GM13976 (cell line): ENCODE results near the gene PPP1R14C.

Experiments used
- DNase-seq: peaks from one replicate; pipeline ENCODE4 v3.0.0; 2012; ENCODE audit warnings: low spot score
- in situ Hi-C: fragments of 300-500 bp; cut with MboI; formaldehyde crosslinking; loops from one replicate; pipeline ENCODE4 v1.12.0; 2022; ENCODE audit warnings: low sequenced_read_pairs, mixed read lengths, inconsistent platforms; ENCODE audit not compliant: unreplicated experiment
- TF ChIP-seq, protein P1 (sequence below): IDR thresholded peaks from 2 replicates; pipeline ENCODE4 v1.5.1; 2012; ENCODE audit warnings: borderline replicate concordance, mild to moderate bottlenecking; ENCODE audit not compliant: insufficient read depth; ENCODE audit errors: extremely low read depth, missing control alignments, control extremely low read depth

PPP1R14C gene

GRCh38 chr6:150202934-150203333, 60.1 kb downstream of the PPP1R14C start:
- DNase-seq: no peak
- TF ChIP-seq, protein P1, sequence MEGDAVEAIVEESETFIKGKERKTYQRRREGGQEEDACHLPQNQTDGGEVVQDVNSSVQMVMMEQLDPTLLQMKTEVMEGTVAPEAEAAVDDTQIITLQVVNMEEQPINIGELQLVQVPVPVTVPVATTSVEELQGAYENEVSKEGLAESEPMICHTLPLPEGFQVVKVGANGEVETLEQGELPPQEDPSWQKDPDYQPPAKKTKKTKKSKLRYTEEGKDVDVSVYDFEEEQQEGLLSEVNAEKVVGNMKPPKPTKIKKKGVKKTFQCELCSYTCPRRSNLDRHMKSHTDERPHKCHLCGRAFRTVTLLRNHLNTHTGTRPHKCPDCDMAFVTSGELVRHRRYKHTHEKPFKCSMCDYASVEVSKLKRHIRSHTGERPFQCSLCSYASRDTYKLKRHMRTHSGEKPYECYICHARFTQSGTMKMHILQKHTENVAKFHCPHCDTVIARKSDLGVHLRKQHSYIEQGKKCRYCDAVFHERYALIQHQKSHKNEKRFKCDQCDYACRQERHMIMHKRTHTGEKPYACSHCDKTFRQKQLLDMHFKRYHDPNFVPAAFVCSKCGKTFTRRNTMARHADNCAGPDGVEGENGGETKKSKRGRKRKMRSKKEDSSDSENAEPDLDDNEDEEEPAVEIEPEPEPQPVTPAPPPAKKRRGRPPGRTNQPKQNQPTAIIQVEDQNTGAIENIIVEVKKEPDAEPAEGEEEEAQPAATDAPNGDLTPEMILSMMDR: no peak
- in situ Hi-C loops: no loop called here

- no peak for DNase-seq
- TF ChIP-seq, protein P1: no peak
- in situ Hi-C loops: no loop called here
Measured at GRCh38 chr6:150203378-150203777, 60.5 kb downstream of the PPP1R14C start.

- TF ChIP-seq, protein P1: no peak
- in situ Hi-C loops: no loop called here
Measured at GRCh38 chr6:150203871-150204545, 61.2 kb downstream of the PPP1R14C start.

GRCh38 chr6:150204705-150205472, 62.0 kb downstream of the PPP1R14C start:
- TF ChIP-seq, protein P1: no peak
- no peak for DNase-seq
- in situ Hi-C loops: no loop called here

More at GRCh38 chr6:150203871-150204545, 61.2 kb downstream of the PPP1R14C start:
- DNase-seq: no peak

DNA sequence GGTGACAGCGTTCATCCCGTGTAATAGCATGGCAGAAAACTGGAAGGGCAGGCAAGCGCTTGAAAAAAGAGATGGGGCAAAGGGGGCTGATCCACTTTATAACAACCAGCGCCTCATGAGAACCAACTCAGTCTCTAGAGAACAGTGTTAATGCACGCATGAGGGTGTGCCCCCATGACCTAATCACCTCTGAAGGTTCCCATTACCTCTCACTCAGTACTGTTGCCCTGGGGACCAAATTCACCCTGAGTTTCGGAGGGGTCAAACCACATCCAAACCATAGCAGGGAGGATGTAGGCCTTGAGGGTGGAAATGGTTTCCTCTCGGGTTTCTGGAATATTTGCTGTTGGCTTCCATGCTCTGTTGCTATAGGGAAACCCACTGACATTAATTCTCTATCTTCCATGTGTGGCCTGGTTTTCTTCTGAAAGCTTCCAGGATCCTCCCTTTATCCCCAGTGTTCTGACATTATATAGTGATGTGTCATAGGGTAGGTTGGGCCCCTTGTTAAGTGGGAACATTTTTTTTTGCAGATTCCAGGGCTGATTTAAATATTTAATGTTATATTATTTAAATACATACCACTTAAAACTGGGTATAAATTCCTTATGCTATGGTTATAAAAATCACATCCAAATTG, 65.2 kb downstream of the PPP1R14C start:
- TF ChIP-seq, protein P1: no peak
- in situ Hi-C loops: no loop called here
- no peak for DNase-seq

GRCh38 chr6:150208611-150209352, 65.9 kb downstream of the PPP1R14C start:
- DNase-seq: no peak
- in situ Hi-C loops: no loop called here

More at GRCh38 chr6:150208611-150209352, 65.9 kb downstream of the PPP1R14C start:
- TF ChIP-seq, protein P1: no peak
